ENCODE data around the gene SURF4.

Gene SURF4

GRCh38 chr9:133349965-133350616 lies 25.8 kb downstream of the SURF4 start:
- peak overlapping the region; percentile 92 for H3K27ac ChIP-seq
- TF ChIP-seq CTCF (IDR thresholded peaks at IDR 0.05) (no peak), ZFX (IDR thresholded peaks at IDR 0.05; ENCODE audit: borderline replicate concordance) (no peak)

GRCh38 chr9:133348718-133349573 lies 26.9 kb downstream of the SURF4 start:
- no peak for TF ChIP-seq CTCF (IDR thresholded peaks at IDR 0.05)
- TF ChIP-seq ZFX (IDR thresholded peaks at IDR 0.05; ENCODE audit: borderline replicate concordance): no peak
- H3K27ac ChIP-seq: peak overlapping the region; percentile 92

- TF ChIP-seq CTCF (IDR thresholded peaks at IDR 0.05) (no peak), ZFX (IDR thresholded peaks at IDR 0.05; ENCODE audit: borderline replicate concordance) (no peak)
- peak within 1 kb of the TSS; percentile 92 for H3K27ac ChIP-seq
Observed at GRCh38 chr9:133347985-133348717, 27.7 kb downstream of the SURF4 start, which contains the start of the genes MED22 and RPL7A. TSS of gene MED22 (minus strand) at chr9:133348131. CDS start at chr9:133346662, 1,469 bp downstream. TSS of gene RPL7A (plus strand) at chr9:133348218. CDS start at chr9:133348244, 26 bp downstream.

- H3K27ac ChIP-seq: peak overlapping the region; percentile 92
- no peak for TF ChIP-seq ZFX (IDR thresholded peaks at IDR 0.05; ENCODE audit: borderline replicate concordance)
- no peak for TF ChIP-seq CTCF (IDR thresholded peaks at IDR 0.05)
Observed at GRCh38 chr9:133347515-133347984, 28.3 kb downstream of the SURF4 start.

- no peak for TF ChIP-seq CTCF (IDR thresholded peaks at IDR 0.05)
- TF ChIP-seq ZFX (IDR thresholded peaks at IDR 0.05; ENCODE audit: borderline replicate concordance): no peak
- peak overlapping the region; percentile 92 for H3K27ac ChIP-seq
Observed at GRCh38 chr9:133346021-133346785, 29.7 kb downstream of the SURF4 start.

GRCh38 chr9:133345596-133345995 lies 30.3 kb downstream of the SURF4 start:
- no peak overlapping the region for H3K27ac ChIP-seq
- no peak for TF ChIP-seq ZFX (IDR thresholded peaks at IDR 0.05; ENCODE audit: borderline replicate concordance)
- TF ChIP-seq CTCF (IDR thresholded peaks at IDR 0.05): no peak

Measured in 22Rv1 (cell line).